Common myeloid progenitor, CD34-positive (primary cell): ENCODE data around the gene AGBL4.

Experiments used
- CTCF ChIA-PET: fragments of 350-600 bp; sonication (Branson Sonifier 250); formaldehyde crosslinking; loops from one replicate; lab custom pipeline; 2021; ENCODE audit warnings: antibody characterized with exemption; lab: Charles Lee
- POLR2A ChIA-PET: fragments of 350-600 bp; sonication (Branson Sonifier 250); formaldehyde crosslinking; loops from one replicate; lab custom pipeline; 2021; ENCODE audit warnings: antibody characterized with exemption; lab: Charles Lee
- DNase-seq, 3 donors: peaks; one replicate each; pipeline versions ENCODE4 v3.0.0 to v3.0.0-alpha.2; 2013
- H3K27ac ChIP-seq, 2 experiments: 1 replicate in 1 of 2; 2 replicates in 1 of 2; pipeline ENCODE4 v1.7.0; 2013; ENCODE audit warnings: inconsistent platforms in 2 of 2, low read length in 2 of 2, mild to moderate bottlenecking in 2 of 2, low read depth in 1 of 2, moderate library complexity in 1 of 2; ENCODE audit not compliant: severe bottlenecking in 2 of 2, insufficient read depth in 1 of 2, poor library complexity in 1 of 2
- H3K27me3 ChIP-seq, 5 experiments: replicated peaks in 2 of 5; 1 replicate in 3 of 5; 2 replicates in 2 of 5; pipeline versions ENCODE4 v1.6.1 to v1.7.0; 2013; ENCODE audit warnings: low read length in 4 of 5, mild to moderate bottlenecking in 2 of 5, moderate library complexity in 2 of 5, inconsistent platforms in 1 of 5; ENCODE audit not compliant: insufficient read depth in 5 of 5, control insufficient read depth in 4 of 5
- H3K36me3 ChIP-seq, 4 experiments: 1 replicate in 2 of 4; 2 replicates in 2 of 4; pipeline versions ENCODE4 v1.6.1 to v1.7.0; 2013; ENCODE audit warnings: low read length in 3 of 4, control low read depth in 1 of 4, mild to moderate bottlenecking in 1 of 4; ENCODE audit not compliant: control insufficient read depth in 4 of 4, insufficient read depth in 4 of 4
- H3K4me1 ChIP-seq, 4 experiments: 1 replicate in 3 of 4; 2 replicates in 1 of 4; pipeline versions ENCODE4 v1.6.1 to v1.7.1; 2013; ENCODE audit warnings: low read length in 3 of 4, mild to moderate bottlenecking in 3 of 4, control low read depth in 1 of 4, inconsistent platforms in 1 of 4, moderate library complexity in 1 of 4; ENCODE audit not compliant: control insufficient read depth in 4 of 4, insufficient read depth in 4 of 4; ENCODE audit errors: control extremely low read depth in 1 of 4
- H3K4me3 ChIP-seq, 7 experiments: 1 replicate in 4 of 7; 2 replicates in 3 of 7; pipeline versions ENCODE4 v1.5.1 to v1.7.0; 2013; ENCODE audit warnings: mild to moderate bottlenecking in 7 of 7, low read length in 6 of 7, moderate library complexity in 6 of 7, inconsistent platforms in 2 of 7, low read depth in 2 of 7, control low read depth in 1 of 7; ENCODE audit not compliant: insufficient read depth in 4 of 7, control insufficient read depth in 1 of 7; ENCODE audit errors: extremely low read depth in 1 of 7
- H3K9me3 ChIP-seq, 5 experiments: 1 replicate in 4 of 5; 2 replicates in 1 of 5; pipeline versions ENCODE4 v1.6.1 to v1.7.1; 2013; ENCODE audit warnings: low read length in 4 of 5, mild to moderate bottlenecking in 2 of 5, inconsistent platforms in 1 of 5, low read depth in 1 of 5, moderate library complexity in 1 of 5; ENCODE audit not compliant: control insufficient read depth in 4 of 5, insufficient read depth in 2 of 5; ENCODE audit errors: control extremely low read depth in 1 of 5
- WGBS: methylation state at CpG from one replicate; pipeline ENCODE4 v1.1.5; 2013; ENCODE audit not compliant: insufficient coverage; 5-methylcytosine and 5-hydroxymethylcytosine counted together

The AGBL4 gene

DNA sequence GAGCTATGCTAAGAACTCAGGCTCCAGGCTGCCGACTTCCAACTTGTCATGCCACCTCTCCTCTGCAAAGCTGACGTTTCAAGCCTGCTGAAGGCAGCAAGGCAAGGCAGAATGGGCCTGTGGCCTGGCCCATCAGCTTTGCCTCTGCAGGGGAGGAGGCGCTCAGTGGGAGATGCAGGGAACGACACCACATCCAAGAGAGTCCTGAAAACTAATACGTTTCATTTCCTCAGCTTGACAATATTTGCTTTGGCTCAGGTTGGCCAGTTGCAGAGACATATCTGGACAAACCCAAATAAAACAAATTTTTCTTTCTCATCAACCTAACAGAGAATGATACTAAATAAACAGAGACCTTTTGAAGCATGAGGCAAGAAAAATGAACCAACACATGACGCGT is 1282.4 kb downstream of the AGBL4 start:
- 93% methylated on average over 2 of the region's 7 CpGs for WGBS
- ChIA-PET CTCF (no interaction called here), POLR2A (no interaction called here)

DNA sequence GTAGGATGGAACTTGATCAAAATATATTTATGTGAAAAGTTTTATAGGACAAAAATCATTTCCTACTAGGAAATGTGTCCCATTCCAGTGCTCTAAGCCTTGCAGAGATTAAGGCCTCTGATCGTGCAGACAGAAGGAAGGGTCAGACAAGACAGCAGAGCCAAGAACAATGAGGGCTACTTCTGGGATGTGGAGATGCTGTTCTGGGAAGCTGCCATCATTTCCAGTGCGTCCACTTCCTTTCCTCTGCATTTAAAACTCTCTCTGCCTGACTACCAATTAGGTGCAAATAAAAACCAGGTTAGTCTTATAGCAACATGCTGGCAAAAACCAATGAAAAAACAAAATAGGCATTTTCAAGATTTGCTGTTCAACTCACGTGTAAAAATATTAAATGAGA is 1283.1 kb downstream of the AGBL4 start:
- POLR2A ChIA-PET: no interaction called here
- no peak overlapping the region for H3K4me3 ChIP-seq
- WGBS: 100% methylated on average over 1 of the region's 3 CpGs
- no peak for DNase-seq
- peaks cover 15 to 57% (median 30%) of the 10 kb centered on the region in 4 experiments for H3K36me3 ChIP-seq
- H3K27ac ChIP-seq: no peak overlapping the region
- no peaks in the 10 kb centered on the region for H3K4me1 ChIP-seq
- CTCF ChIA-PET: no interaction called here
- no peaks in the 10 kb centered on the region for H3K27me3 ChIP-seq
- H3K9me3 ChIP-seq: no peaks in the 10 kb centered on the region

More for the DNA sequence above, 1282.4 kb downstream of the AGBL4 start:
- no peak for DNase-seq
- no peaks in the 10 kb centered on the region for H3K27me3 ChIP-seq
- peaks cover 8 to 54% (median 23%) of the 10 kb centered on the region in 4 experiments for H3K36me3 ChIP-seq
- H3K9me3 ChIP-seq: no peaks in the 10 kb centered on the region
- H3K27ac ChIP-seq: no peak overlapping the region
- no peaks in the 10 kb centered on the region for H3K4me1 ChIP-seq
- H3K4me3 ChIP-seq: no peak overlapping the region

DNA sequence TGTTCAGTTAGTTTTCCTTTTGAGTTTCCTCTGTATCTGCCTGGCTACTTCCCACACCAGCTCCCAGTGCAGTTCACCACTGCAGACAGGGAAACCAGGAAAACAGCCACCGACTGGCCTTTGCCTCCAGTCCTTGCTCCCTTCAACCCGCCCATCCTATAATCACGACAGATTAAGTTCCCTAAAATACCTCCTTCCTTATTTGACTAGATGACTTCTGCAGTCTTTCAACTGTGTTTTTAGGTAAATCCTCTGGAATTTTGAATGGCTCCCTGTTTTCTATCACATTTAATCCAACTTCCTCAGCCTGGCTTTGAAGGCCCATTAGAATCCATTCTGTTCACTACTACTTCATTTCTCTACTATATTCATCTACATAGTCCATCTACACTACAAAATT is 1284.7 kb downstream of the AGBL4 start:
- Histone ChIP-seq H3K27me3 (no peaks in the 10 kb centered on the region), H3K36me3 (peaks cover 14 to 62% (median 38%) of the 10 kb centered on the region in 4 experiments), H3K4me1 (no peaks in the 10 kb centered on the region), H3K27ac (no peak overlapping the region), H3K9me3 (no peaks in the 10 kb centered on the region), H3K4me3 (no peak overlapping the region)
- no peak for DNase-seq
- CTCF ChIA-PET: interaction anchor here (1.7 kb wide), 1 partner anchor 41 kb away, joined by 5 read pairs; no protein-coding TSS in a partner anchor
- WGBS: 56% methylated on average over 3 of the region's 3 CpGs
- POLR2A ChIA-PET: no interaction called here

DNA sequence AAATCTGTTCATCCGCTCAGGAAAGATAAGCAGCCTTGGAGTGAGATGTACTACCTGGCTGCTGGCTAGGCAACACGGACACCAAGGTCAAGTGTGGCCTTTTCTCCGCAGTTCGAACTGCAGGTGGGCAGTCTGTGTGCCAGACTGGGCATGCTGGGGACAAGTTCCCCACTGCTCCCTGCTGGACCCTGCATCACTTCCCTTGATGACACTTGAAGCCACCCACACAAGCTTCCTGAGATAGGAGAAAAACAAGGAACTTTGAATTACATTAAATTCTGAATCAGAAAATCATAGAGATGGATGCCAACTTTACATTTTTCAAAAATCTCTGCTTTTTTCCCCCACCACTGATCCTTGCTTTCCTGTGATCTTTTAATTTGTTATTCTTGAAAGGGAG is 1285.4 kb downstream of the AGBL4 start:
- no peaks in the 10 kb centered on the region for H3K4me1 ChIP-seq
- H3K4me3 ChIP-seq: no peak overlapping the region
- peaks cover 17 to 62% (median 44%) of the 10 kb centered on the region in 4 experiments for H3K36me3 ChIP-seq
- H3K27me3 ChIP-seq: no peaks in the 10 kb centered on the region
- H3K9me3 ChIP-seq: no peaks in the 10 kb centered on the region
- WGBS: 94% methylated on average over 4 of the region's 4 CpGs
- CTCF ChIA-PET: no interaction called here
- H3K27ac ChIP-seq: no peak overlapping the region
- no peak for DNase-seq
- POLR2A ChIA-PET: no interaction called here

DNA sequence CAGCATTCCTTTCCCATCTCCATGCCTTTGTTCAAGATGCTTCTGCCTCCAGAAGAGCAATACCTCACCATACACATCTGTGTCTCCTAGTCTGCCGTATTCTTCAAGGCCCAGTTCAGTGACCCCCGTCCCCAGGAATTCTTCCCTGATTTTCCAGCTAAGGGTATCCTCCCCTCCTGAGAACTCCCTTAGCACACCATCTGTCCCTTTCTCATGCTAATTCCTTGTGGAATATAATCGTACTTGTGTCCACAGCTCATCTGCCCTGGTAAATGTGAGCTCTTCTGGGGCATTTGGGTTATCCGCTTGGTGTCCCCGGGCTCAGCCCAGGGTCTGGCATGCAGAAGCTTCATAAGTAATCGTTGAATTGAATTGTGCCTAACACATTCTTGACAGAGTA is 1288.0 kb downstream of the AGBL4 start:
- WGBS: 93% methylated on average over 6 of the region's 6 CpGs
- Histone ChIP-seq H3K4me3 (no peak overlapping the region), H3K9me3 (no peaks in the 10 kb centered on the region), H3K36me3 (peaks cover 26 to 74% (median 50%) of the 10 kb centered on the region in 4 experiments), H3K4me1 (no peaks in the 10 kb centered on the region), H3K27me3 (no peaks in the 10 kb centered on the region), H3K27ac (no peak overlapping the region)
- DNase-seq: no peak
- ChIA-PET CTCF (no interaction called here), POLR2A (no interaction called here)

DNA sequence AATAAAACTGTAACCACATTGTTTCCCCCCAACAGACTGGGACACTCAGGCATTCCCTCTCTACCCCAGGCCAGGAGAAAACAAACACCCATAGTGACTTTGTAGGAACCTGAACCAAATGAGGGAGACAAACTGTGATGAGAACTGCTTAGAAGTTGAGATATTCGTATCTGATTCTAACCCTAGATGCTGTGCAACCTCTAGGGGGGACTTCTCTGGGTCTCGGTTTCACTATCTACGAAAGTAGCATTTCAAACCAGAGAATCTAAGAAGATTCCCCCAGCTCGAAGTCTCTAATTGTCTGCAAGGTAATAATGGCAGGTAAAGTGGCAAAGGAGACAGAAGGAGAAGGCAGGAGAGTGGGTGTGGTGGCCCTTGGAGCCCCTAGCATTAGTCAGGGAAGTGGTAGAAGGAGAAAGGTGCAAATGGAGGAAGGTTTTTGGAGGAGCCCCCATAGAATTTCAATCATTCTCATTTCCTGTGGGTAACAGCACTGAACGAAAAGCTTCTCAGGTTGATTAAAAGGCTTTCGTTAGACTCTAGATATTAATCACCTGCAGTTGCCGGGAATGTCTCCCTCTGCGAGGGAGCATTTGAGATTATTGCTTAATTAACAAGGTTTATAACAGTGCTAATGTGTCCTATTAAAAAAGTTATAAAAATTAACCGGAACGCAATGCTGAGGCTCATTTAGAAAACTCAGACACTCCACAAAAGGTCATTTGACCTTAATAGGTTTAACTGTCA is 1293.4 kb downstream of the AGBL4 start:
- POLR2A ChIA-PET: no interaction called here
- Histone ChIP-seq H3K27ac (no peak overlapping the region), H3K4me1 (no peaks in the 10 kb centered on the region), H3K27me3 (no peaks in the 10 kb centered on the region), H3K9me3 (no peaks in the 10 kb centered on the region), H3K4me3 (no peak overlapping the region), H3K36me3 (peaks cover 24 to 64% (median 42%) of the 10 kb centered on the region in 4 experiments)
- CTCF ChIA-PET: no interaction called here
- no peak for DNase-seq
- 94% methylated on average over 5 of the region's 10 CpGs for WGBS

DNA sequence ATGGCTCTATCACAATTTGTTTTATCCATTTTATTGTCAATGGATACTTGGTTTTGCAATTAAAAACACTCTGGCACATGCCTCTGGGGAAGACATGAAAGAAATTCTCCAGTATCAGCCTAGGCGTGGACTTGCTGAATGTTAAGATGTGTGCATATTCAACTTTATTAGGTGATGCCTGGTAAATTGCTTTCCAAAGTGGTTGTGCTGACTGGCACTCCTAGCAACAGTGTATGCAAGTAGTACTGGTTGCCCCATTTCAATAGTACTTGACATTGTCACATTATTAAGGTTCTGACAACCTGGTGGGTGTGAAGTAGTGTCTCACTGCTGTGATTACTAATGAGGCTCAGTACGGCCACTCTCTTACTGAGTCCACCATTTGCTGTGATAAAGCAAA is 1295.2 kb downstream of the AGBL4 start:
- Histone ChIP-seq H3K4me1 (no peaks in the 10 kb centered on the region), H3K4me3 (no peak overlapping the region), H3K36me3 (peaks cover 18 to 47% (median 31%) of the 10 kb centered on the region in 4 experiments), H3K9me3 (no peaks in the 10 kb centered on the region), H3K27ac (no peak overlapping the region), H3K27me3 (no peaks in the 10 kb centered on the region)
- WGBS: 100% methylated on average over 2 of the region's 2 CpGs
- POLR2A ChIA-PET: no interaction called here
- DNase-seq: no peak
- CTCF ChIA-PET: no interaction called here
